Subcutaneous adipose tissue (tissue), 4 donors: ENCODE results near the gene ADIRF. TPM values are rescaled to one million over a fixed set of nuclear protein-coding genes. Genes with fewer than 3 reads are reported as not detected.

Experiments
- CTCF ChIP-seq: fragments of 450-650 bp; IDR thresholded peaks from one replicate; pipeline ENCODE4 v1.5.1; 2016; ENCODE audit warnings: low read depth, mild to moderate bottlenecking, control low read depth, antibody characterized with exemption, moderate library complexity
- total RNA-seq, 4 donors: library from RNA; depleted of rRNA; stranded (reverse); fragments of >200 nt; gene quantifications; one replicate each; pipeline ENCODE4 v1.1.0, GENCODE V29; 2016

The ADIRF gene
- total RNA-seq, 4 donors from 2014 or later, result 826 to 2,196 (median 1,516) TPM

- no peak for TF ChIP-seq CTCF
Observed at GRCh38 chr10:86971232-86971991, 3.1 kb downstream of the ADIRF start.

GRCh38 chr10:86972613-86973380 is 4.5 kb downstream of the ADIRF start:
- no peak for TF ChIP-seq CTCF

GRCh38 chr10:86974484-86974883 is 6.2 kb downstream of the ADIRF start:
- TF ChIP-seq CTCF, result no peak

- TF ChIP-seq CTCF, result no peak
Observed at GRCh38 chr10:86976362-86977056, 8.2 kb downstream of the ADIRF start.

GRCh38 chr10:86979296-86979818 is 11.1 kb downstream of the ADIRF start:
- TF ChIP-seq CTCF, result no peak

- TF ChIP-seq CTCF, result no peak
Observed at GRCh38 chr10:86979977-86980448, 11.7 kb downstream of the ADIRF start.
